GM15510 (cell line): ENCODE results near the gene THSD4.

ENCODE experiments used
- POLR2A ChIP-seq: IDR thresholded peaks from 3 replicates; pipeline ENCODE4 v1.6.1; 2011; ENCODE audit warnings: borderline replicate concordance; ENCODE audit not compliant: insufficient read length; ENCODE audit errors: extremely low read depth

THSD4 gene

DNA sequence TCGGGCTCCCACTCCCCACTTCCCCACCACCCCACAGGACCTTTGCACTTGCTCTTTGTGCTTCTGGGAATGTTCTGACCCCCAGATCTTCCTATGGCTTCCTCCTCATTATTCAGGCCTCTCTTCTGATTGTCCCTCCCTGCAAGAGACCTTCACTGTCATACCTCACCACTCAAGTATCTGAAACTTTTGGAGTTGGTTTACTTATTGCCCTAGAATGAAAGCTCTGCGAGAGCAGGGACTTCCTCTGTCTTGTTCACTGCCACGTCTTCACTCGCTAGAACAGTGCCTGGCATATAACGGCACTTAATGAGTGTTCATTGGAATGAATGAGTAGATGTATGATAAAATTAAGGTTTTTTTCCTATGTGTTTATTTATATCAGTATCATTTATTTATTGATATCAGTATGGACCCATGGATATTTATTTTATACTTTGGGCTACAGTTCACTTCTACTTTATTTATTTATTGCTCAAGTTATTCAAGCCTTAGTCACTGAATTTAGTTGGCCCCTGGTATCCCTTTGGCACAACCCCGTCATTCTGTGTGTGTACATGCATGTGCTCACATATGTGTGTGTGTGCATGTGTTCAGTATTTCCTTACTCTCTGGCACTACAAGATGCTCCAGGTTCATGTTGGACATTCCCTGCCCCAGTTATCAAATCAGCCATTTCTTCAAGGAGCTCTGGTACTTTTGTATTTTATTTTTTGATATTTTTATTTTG is 197.6 kb downstream of the THSD4 start:
- no peak for TF ChIP-seq POLR2A

DNA sequence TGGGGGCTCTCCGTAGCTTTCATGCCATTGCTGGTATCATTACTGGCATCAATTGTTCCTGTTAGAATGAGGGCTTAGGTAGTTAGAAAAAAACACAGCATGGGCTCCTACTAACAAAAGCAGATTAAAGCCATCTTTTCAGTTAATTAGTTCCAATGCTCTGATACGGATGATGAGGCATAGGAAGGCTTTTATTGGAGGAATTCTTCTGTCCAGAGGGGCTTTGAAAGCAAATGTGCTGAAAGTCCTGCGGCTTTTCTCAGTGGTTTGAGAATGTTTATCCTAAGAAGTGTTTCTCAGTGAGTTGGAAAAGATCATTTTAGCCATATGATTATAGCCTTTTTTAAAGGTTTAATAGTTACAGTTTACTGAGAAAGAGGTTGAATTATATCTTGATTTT is 198.5 kb downstream of the THSD4 start:
- TF ChIP-seq POLR2A, result no peak

DNA sequence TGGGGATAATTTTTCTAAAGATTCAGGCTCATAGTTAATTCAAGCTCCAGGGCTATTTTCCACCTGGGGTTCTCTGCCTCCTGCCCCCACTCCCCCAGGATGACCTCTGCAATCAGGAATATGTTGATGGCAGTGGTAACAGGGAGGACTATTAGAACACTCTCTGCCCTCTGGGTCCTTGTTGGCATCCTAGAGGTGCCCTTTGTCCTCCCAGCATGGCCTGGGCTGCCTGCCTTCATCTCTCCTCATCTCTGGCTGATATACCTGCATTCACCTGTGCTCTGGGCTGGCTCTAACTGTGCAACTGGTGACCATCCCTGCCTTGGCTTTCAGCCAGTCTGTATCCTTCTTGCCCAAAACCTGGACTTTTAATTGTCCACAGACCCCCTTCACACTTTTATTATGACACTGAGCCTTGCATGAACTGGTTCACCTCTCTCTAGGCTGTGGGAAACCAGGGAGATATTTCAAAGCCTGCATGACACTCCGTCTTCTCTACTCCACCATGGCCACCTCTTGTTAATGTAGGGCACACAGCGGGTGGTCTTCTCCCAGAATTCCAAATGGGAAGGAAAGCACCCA is 199.8 kb downstream of the THSD4 start:
- TF ChIP-seq POLR2A, result no peak

DNA sequence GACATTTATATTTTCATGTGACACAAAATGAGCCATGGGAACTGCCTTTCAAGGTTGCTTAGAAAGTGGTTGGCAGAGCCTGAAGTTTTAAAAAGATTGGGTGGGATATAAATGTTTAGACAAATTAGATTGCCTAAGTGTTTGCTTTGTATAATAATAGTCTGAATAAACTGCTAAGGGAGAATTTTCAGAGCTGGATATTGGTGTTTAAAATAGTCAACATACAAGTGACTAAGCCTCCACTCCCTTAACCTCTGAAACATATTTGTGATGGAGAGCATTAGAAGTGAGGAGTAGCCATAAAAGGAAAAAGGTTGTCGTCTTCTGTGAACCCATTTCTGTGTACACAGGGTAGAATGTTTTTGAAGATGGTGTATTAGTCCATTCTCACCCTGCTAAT is 201.6 kb downstream of the THSD4 start:
- no peak for TF ChIP-seq POLR2A

DNA sequence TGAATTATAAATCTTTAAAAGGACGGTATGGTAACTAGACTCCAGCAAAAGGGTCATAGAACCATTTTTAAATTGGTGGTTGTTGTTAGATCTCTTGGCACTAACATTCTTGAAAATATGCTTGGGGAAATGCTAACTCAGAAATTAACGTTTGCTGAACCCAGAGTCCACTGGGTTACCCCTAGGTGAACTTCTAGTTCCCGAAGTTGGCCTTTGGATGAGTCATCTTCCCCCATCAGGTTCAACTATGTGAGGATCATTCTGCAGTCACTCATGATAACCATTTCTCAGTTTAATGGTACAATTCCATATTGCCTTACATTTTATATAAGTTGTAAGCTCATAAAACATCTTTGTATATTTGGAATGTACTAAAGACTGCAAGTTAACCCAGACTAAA is 204.7 kb downstream of the THSD4 start:
- no peak for TF ChIP-seq POLR2A

DNA sequence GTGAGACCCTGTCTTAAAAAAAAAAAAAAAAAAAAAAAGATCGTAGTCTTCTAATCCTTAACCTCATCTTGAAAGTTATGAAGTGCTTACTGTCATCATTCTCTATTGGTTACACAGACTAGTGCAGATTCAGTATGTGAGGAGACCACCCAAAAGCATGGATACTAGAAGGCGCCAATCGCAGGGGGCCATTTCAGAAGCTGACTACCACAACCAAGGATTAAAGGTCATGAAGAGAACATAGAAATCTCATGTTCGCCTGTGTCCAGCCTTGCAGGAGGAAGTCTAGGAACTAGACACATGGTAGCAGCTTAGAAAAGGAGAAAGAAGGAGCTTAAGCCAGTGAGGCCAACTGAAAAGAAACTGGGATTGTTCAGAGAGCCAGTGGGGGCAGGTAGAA is 207.8 kb downstream of the THSD4 start:
- no peak for TF ChIP-seq POLR2A

DNA sequence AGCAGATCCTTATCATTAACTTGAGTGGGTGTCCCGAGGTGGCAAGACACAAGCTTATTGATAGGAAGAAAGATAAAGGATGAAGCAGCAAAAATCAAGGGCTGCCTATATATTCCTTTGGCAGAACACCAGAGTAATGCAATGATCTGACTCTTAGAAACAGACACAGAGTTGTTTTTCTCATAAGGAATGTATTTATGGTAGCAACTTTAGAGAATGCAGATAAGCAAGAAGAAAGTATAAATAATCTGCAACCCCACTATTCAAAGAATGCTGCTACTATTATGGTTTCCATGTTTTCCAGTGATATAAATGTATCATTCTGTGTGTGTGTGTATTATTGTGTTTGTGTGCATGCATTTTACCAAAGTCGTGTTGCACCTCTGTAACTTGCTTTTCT is 208.3 kb downstream of the THSD4 start:
- no peak for TF ChIP-seq POLR2A

DNA sequence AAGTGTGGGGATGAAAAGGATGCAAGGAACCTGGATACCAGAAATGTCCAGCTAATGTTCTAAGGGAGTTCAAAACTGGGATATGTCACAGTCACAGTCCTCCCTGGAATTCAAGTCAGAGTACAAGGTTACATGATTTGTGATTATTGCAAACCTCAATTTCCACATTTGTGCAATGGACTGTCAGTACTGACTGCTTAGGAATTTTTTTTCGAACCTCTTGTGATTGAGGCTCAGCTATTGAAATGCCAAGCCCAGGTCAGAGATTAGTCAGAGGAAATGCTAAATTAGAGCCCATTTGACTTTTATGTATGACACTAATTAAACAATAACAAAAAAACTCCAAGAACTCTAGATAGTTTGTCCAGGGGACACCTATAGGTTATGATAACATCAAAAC is 210.2 kb downstream of the THSD4 start:
- TF ChIP-seq POLR2A, result no peak

DNA sequence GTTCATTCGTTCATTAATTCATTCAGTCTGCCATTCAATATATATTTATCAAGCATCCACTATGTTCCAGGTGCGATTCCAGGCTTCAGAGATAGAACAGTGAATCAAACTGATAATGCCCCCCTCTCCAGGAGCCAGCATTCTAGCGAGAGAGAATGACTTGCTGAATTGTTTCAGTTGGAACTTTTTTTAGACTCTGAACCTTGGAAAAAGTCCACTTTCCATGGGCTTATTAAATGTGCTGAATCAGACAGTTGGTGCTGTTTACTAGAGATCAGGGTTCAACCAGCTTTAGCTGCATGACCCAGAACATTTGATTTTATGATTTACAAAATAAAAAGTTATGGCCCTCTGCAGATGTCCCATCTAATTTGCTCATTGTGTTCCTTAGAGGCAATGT is 213.2 kb downstream of the THSD4 start:
- TF ChIP-seq POLR2A, result no peak

DNA sequence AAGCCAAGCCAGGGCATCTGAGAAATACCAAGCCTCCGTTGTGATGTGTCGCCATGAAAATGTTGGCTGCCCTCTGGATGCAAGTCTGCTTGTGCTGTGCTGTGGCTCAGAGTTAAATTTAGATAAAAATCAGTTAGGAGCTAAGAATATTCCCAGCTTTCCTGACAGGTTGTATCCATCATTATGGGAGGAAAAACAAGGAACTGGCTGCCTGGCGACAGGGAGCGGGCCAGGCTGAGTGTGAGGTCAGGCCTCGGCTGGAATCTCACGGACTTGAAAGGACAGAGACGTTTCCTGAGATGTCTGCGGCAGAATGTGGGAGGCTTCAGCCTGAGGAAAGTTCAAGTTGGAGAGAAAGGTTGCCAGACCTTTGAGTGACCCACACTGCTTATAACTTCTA is 213.8 kb downstream of the THSD4 start:
- TF ChIP-seq POLR2A, result no peak

DNA sequence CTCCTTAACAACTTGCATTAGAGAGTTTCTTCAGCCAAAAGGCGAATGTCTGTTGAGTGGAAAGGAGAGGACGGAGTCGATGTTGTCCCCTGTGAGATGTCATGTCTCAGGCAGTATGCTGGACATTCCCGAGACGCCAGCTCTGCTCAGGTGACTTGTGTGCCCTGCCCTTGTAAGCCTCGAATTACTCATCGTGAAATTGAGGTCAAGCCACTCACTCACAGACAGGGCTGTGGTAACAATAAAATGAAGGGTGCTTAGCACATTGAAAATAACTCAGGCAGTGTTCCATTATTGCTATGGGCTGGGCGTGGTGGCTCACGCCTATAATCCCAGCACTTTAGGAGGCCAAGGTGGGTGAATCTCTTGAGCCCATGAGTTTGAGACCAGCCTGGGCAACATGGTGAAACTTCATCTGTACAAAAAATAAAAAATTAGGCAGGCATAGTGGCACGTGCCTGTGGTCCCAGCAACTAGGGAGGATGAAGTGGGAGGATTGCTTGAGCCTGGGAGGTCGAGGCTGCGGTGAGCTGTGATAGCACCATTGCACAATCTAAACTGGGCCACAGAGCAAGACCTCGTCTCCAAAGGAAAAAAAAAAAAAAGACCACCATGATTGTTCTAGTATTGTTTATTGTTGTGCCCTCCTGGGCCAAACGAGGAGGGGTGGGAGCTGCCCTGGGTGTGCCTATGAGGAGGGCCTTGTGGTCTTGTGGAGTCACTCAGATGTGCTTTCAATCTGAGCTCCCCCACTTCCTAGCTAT is 214.4 kb downstream of the THSD4 start:
- no peak for TF ChIP-seq POLR2A

DNA sequence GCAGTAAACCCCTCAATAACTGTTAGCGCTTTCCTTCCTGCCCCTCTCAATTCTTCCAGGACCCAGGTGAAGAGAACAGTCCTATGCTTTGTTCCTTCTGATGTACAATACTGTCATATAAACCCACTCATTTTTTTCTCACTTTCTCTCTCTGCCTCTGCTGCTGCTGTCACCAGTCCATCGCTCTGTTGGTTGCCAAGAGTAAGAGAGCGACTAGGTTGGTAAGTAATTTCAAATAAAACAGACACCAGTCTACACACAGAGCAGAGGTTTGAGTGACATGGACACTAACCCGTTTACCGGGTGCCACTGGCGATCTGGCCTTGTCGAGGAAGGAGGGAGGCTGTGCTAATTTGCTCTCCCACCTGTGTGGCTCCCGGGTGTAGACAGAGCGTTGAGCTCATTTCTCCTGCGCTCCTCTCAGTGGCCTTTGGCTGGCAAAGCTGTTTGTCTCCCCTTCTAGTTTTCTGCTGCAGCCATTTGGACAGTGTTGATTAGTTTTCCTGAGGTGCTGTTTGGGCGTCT is 215.4 kb downstream of the THSD4 start:
- TF ChIP-seq POLR2A, result no peak

DNA sequence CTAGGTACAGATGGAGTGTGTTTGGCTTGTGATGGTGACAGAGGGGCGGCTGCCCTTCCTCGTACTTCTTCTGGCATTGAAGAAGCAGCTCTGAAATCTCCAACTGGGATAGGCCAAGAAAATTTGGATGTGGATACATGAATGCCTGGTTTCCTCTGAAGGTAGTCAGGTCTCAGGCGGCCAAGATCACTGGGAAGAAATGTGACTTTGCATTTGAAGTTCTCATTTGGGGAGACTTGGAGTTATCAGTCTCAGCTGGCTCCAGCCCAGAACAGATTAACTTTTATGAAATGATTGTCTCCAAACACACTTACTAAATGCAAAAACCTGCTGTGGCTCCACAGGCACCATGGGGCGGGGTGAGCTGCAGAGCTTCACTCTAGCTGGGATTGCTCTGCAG is 215.9 kb downstream of the THSD4 start:
- TF ChIP-seq POLR2A, result no peak

DNA sequence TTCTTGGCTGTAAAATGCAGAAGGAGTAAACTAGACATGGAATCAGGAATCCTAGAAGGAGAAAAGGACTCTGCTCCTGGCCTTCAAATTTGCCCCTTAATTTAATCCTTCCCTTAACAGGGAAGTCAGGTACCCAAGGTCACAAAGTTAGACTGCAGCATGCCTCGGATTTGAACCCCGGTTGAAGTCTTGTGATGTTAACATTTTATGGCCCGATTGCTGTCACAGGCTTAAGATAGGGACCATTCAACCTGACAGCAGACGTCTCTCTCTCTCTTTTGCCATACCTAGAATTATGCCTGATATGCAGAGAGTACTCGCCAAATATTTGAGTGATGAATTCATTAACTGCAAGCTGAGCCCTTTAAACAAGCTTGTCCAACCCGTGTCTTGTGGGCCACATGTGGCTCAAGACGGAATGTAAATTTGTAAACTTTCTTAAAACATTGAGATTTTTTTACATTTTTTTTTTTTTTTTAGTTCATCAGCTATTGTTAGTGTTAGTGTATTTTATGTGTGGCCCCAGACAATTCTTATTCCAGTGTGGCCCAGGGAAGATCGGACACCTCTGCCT is 217.2 kb downstream of the THSD4 start:
- no peak for TF ChIP-seq POLR2A

DNA sequence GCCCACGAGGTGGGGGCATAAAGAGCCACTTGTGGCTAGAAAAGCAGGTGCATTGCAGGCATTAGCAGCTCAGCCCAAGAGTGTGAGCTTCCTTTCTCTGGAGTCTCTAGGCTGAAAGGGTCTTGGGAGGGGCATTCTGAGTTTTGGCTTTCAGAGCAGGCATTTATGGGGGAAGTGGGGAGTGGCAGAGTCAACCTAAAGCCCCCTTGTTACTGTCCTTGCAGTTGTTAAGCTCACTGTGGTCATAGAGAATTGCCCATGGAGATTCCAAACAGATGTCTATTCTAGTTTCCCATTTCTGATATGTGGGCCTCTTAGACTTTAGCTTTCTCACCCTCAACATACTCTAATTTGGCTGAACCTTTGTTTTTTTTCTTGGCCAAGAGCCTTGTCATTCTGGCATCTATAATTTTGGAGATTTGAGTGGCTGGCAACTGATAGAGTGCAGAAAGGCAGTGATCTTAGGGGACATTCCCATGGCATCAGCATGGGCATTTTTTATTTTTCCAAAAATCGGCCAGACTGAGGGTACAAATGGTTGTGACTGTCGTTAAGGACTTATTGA is 217.9 kb downstream of the THSD4 start:
- TF ChIP-seq POLR2A, result no peak
